ENCODE measurements around the gene MRPS18B.
A peak's percentile ranks its signal among the peaks of the same experiment; 100 is the strongest.

The MRPS18B gene

DNA sequence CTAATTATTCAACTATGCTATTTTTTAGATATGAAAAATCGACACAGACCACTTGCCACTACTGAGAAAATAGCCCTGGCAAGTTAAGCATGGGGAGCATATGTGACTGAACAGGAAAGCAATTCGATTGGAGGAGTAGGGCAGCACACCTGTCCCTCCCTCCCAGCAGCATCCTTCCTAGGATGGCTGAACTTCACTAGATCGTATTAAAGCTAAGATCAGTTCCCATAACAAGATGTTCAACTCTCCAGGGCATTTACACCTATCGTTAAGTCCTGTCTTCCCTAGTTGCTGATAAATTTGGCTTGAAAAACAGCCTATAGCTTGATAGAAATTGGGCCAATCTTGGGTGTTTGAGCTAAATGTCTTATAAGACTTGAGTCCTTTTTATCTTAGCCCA, 7.6 kb upstream of the MRPS18B start:
- H3K36me3 ChIP-seq (ENCODE audit: control insufficient read depth, insufficient read depth, low read length) = peaks cover 79% of the 10 kb centered on the region
- H3K4me1 ChIP-seq (ENCODE audit: control insufficient read depth, insufficient read depth, low read length) = peaks cover 19% of the 10 kb centered on the region
- H3K4me3 ChIP-seq (ENCODE audit: low read depth, low read length) = no peak overlapping the region
- no peak overlapping the region for H3K27ac ChIP-seq (ENCODE audit: low read depth, low read length)
- no peaks in the 10 kb centered on the region for H3K9me3 ChIP-seq (ENCODE audit: control insufficient read depth, insufficient read depth, low read depth, low read length)
- no peak overlapping the region for H3K9ac ChIP-seq (ENCODE audit: low read length)
- no peaks in the 10 kb centered on the region for H3K27me3 ChIP-seq (ENCODE audit: control insufficient read depth, insufficient read depth, low read length)

DNA sequence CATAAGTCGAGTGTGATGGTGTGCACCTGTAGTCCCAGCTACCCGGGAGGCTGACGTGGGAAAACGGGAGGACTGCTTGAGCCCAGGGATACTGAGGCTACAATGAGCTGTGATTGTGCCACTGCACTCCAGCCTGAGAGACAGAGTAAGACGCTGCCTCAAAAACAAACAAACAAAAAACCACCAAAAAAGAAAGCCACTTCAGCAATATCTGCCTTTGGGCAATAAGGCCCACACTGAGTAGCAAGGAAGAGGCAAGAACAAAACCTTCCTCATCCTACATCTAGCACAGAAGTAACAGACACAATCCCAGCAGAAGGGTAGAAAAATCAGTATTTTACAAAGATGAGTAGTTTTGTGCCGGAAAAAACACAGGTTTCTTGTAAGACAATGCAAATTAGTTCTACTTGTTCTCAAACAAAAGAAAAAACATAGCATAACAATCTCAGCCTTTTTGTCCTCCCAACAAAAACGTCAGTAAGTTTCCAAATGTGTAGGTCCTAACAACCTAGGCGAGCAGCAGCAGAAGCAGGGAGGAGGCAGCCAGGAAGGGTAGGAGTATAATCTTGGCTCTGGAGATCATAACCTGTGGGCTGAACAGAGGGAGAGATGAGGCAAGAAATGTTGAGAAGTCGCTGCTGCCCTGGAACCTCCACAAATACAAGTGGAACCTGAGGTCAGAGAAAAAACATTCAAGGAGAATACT, 6.3 kb upstream of the MRPS18B start:
- H3K4me1 ChIP-seq (ENCODE audit: control insufficient read depth, insufficient read depth, low read length) = peaks cover 19% of the 10 kb centered on the region
- no peaks in the 10 kb centered on the region for H3K9me3 ChIP-seq (ENCODE audit: control insufficient read depth, insufficient read depth, low read depth, low read length)
- no peak overlapping the region for H3K4me3 ChIP-seq (ENCODE audit: low read depth, low read length)
- H3K36me3 ChIP-seq (ENCODE audit: control insufficient read depth, insufficient read depth, low read length) = peaks cover 73% of the 10 kb centered on the region
- no peak overlapping the region for H3K27ac ChIP-seq (ENCODE audit: low read depth, low read length)
- no peaks in the 10 kb centered on the region for H3K27me3 ChIP-seq (ENCODE audit: control insufficient read depth, insufficient read depth, low read length)
- H3K9ac ChIP-seq (ENCODE audit: low read length) = no peak overlapping the region

DNA sequence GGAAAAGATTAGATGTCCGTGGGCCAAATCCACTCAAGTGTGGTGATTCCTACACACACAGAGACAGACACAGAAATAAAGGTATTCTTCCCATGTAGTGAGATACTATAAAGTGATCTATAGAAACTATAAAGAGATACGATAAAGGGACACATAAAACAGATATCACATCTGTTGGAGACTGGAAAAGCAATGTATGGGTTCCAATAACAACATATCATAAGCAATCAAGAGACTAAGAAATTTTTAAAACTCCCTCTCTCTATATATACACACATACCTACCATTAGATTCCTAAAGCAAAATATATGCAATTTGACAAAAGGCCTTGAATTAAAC, 5.8 kb upstream of the MRPS18B start:
- Histone ChIP-seq H3K27ac (ENCODE audit: low read depth, low read length) (no peak overlapping the region), H3K36me3 (ENCODE audit: control insufficient read depth, insufficient read depth, low read length) (peaks cover 73% of the 10 kb centered on the region), H3K9ac (ENCODE audit: low read length) (no peak overlapping the region)

DNA sequence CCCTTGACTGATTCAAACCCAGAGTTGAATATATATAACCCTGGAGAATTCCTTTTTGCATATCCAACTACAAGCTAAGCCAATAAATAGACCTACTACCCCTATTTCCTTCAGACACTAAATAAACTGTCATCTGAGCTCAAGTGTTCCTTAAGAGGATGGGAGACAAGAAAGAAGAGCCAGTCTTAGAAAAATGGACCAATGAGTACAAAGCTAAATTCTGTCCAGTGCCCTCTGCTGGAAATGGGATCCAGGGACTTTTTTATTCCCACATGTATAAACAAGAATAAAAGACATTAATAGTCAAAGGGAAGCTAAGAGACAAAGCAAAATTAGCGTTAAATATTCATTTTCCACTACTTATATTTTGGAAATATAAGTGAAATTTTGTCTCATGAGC, 5.4 kb upstream of the MRPS18B start:
- Histone ChIP-seq H3K9me3 (ENCODE audit: control insufficient read depth, insufficient read depth, low read depth, low read length) (no peaks in the 10 kb centered on the region), H3K36me3 (ENCODE audit: control insufficient read depth, insufficient read depth, low read length) (peaks cover 71% of the 10 kb centered on the region), H3K9ac (ENCODE audit: low read length) (no peak overlapping the region), H3K4me1 (ENCODE audit: control insufficient read depth, insufficient read depth, low read length) (peaks cover 19% of the 10 kb centered on the region), H3K27ac (ENCODE audit: low read depth, low read length) (no peak overlapping the region), H3K27me3 (ENCODE audit: control insufficient read depth, insufficient read depth, low read length) (no peaks in the 10 kb centered on the region), H3K4me3 (ENCODE audit: low read depth, low read length) (no peak overlapping the region)

More for the DNA sequence above, 5.8 kb upstream of the MRPS18B start:
- Histone ChIP-seq H3K4me3 (ENCODE audit: low read depth, low read length) (no peak overlapping the region), H3K4me1 (ENCODE audit: control insufficient read depth, insufficient read depth, low read length) (peaks cover 19% of the 10 kb centered on the region), H3K9me3 (ENCODE audit: control insufficient read depth, insufficient read depth, low read depth, low read length) (no peaks in the 10 kb centered on the region), H3K27me3 (ENCODE audit: control insufficient read depth, insufficient read depth, low read length) (no peaks in the 10 kb centered on the region)

DNA sequence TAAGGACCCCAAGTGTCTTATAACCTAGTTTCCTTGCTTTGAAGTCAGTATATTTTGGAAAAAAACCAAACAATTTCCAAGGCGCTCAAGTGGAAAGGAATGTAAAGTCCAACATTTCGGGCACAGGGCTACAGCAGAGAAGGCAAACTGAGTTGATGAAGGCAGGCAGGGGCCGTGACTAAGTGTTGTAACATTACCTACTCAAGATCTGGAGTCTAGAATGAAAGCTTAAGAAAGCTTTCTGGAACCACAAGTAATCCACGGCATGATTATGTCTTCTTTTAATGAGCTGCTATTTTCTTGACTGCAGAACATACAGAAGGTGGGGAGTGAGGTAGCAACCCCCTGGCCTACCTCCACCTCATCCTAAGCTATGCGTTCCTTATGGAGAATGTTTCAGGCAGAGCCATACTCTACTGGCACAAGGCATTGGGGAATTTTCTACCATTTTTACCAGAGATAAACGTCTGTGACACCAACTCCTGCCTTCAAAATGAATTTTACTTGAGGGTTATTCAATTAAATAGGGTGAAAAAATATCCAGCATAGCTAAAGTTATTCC, 4.9 kb upstream of the MRPS18B start:
- H3K4me1 ChIP-seq (ENCODE audit: control insufficient read depth, insufficient read depth, low read length) = peaks cover 19% of the 10 kb centered on the region
- H3K4me3 ChIP-seq (ENCODE audit: low read depth, low read length) = no peak overlapping the region
- H3K27ac ChIP-seq (ENCODE audit: low read depth, low read length) = no peak overlapping the region
- no peak overlapping the region for H3K9ac ChIP-seq (ENCODE audit: low read length)
- H3K27me3 ChIP-seq (ENCODE audit: control insufficient read depth, insufficient read depth, low read length) = no peaks in the 10 kb centered on the region
- H3K36me3 ChIP-seq (ENCODE audit: control insufficient read depth, insufficient read depth, low read length) = peaks cover 65% of the 10 kb centered on the region
- no peaks in the 10 kb centered on the region for H3K9me3 ChIP-seq (ENCODE audit: control insufficient read depth, insufficient read depth, low read depth, low read length)

DNA sequence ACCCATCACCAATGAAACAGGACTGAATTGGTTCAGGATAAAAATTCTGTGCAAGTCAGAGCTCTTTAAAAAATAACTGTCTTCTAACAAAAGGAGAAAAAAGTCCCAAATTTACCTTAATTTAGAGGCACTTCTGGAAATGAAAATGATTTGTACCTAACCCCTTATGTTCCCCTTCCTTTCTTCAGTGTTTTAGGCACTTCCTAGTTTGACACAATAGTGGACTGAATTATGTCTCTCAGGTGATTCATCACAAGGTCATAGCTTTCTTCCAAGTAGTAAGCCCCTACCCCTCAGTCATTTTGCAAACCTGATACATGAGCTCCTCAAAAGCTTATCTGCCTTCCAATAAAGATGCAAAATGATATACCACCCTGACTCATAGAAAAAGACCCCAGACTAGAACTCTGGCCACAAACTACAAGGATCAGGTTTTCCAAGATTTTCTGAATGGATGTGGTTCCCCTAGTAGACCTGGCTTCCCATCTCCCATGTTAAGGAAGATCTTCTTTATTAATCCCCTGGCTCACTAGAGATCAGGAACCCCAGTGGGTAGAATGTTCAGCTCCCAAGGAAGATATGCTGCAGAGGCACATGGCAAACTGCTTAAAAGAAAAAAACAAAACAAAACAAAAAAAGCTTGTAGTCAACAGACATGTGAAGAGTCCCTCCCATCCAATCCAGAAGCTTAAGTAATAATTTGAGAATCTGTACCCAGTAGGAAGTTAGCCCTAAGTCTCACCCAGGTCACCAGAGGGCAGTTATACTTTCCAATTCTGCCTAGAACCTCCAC, 4.2 kb upstream of the MRPS18B start:
- peaks cover 59% of the 10 kb centered on the region for H3K36me3 ChIP-seq (ENCODE audit: control insufficient read depth, insufficient read depth, low read length)
- peaks cover 21% of the 10 kb centered on the region for H3K4me1 ChIP-seq (ENCODE audit: control insufficient read depth, insufficient read depth, low read length)
- H3K27me3 ChIP-seq (ENCODE audit: control insufficient read depth, insufficient read depth, low read length) = no peaks in the 10 kb centered on the region
- no peak overlapping the region for H3K4me3 ChIP-seq (ENCODE audit: low read depth, low read length)
- no peak overlapping the region for H3K27ac ChIP-seq (ENCODE audit: low read depth, low read length)
- no peaks in the 10 kb centered on the region for H3K9me3 ChIP-seq (ENCODE audit: control insufficient read depth, insufficient read depth, low read depth, low read length)
- H3K9ac ChIP-seq (ENCODE audit: low read length) = no peak overlapping the region

DNA sequence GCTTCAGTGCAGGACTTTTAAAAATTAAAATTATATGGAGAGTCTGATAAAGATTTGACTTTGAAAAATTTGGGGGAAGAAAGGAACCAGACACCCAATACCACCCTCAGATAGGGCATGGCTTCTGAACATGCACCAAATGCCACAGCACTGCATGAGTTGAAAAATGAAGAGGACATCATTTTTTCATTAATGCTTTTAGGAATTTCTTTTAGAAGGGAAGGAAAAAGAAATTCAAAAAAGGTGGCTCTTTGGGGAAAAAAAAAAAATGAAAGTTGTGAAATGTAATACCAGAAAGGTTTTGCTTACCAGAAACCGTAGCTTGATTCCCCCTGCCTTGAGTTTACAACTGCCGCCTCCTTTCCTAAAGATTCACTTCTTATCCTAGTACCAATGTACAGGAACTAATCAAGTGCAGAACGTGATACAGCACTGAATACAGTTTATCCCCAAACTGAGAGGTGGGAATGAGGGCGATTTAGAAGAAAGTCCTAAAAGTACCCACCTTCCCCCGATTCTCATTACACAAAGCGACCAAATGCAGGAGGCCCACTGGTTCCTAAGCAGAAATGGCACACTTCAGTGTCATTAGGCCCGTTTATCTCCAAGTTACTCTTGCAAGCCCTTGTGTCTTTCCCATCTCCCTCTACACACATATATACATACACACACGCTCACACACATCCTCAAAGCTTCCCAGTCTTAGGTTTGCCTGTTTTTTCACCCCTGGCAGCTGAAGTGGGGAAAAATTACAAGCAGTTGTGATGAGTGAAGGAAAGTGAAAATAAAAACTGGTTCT, 3.4 kb upstream of the MRPS18B start:
- H3K9me3 ChIP-seq (ENCODE audit: control insufficient read depth, insufficient read depth, low read depth, low read length) = no peaks in the 10 kb centered on the region
- H3K4me3 ChIP-seq (ENCODE audit: low read depth, low read length) = peak overlapping the region; percentile 82
- H3K36me3 ChIP-seq (ENCODE audit: control insufficient read depth, insufficient read depth, low read length) = peaks cover 52% of the 10 kb centered on the region
- peaks cover 23% of the 10 kb centered on the region for H3K4me1 ChIP-seq (ENCODE audit: control insufficient read depth, insufficient read depth, low read length)
- H3K27ac ChIP-seq (ENCODE audit: low read depth, low read length) = peak overlapping the region; percentile 23; the same call in 1 of the 2 replicates
- peak overlapping the region; percentile 44 for H3K9ac ChIP-seq (ENCODE audit: low read length)
- no peaks in the 10 kb centered on the region for H3K27me3 ChIP-seq (ENCODE audit: control insufficient read depth, insufficient read depth, low read length)

DNA sequence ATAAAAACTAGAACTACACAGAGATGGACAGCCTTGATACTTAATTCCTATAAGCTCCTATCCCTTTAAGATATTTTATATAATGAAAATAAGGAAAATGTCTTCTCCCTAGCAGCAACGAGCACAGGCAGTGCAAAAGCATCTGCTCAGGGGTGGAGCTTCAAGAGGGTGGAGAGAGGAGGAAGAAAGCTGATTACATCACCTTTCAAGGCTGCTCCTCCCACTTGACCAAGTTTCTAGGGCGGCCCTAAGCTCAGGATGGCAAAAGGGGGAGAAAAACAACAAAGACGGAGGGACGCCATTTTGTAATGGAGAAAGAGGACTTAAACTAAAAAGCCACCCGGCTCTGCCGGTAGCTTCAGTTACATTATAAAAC, 2.8 kb upstream of the MRPS18B start:
- Histone ChIP-seq H3K27ac (ENCODE audit: low read depth, low read length) (peak overlapping the region; percentile 96), H3K9me3 (ENCODE audit: control insufficient read depth, insufficient read depth, low read depth, low read length) (no peaks in the 10 kb centered on the region), H3K36me3 (ENCODE audit: control insufficient read depth, insufficient read depth, low read length) (peaks cover 52% of the 10 kb centered on the region), H3K27me3 (ENCODE audit: control insufficient read depth, insufficient read depth, low read length) (no peaks in the 10 kb centered on the region), H3K9ac (ENCODE audit: low read length) (peak overlapping the region; percentile 98), H3K4me3 (ENCODE audit: low read depth, low read length) (peak overlapping the region; percentile 82), H3K4me1 (ENCODE audit: control insufficient read depth, insufficient read depth, low read length) (peaks cover 23% of the 10 kb centered on the region)

DNA sequence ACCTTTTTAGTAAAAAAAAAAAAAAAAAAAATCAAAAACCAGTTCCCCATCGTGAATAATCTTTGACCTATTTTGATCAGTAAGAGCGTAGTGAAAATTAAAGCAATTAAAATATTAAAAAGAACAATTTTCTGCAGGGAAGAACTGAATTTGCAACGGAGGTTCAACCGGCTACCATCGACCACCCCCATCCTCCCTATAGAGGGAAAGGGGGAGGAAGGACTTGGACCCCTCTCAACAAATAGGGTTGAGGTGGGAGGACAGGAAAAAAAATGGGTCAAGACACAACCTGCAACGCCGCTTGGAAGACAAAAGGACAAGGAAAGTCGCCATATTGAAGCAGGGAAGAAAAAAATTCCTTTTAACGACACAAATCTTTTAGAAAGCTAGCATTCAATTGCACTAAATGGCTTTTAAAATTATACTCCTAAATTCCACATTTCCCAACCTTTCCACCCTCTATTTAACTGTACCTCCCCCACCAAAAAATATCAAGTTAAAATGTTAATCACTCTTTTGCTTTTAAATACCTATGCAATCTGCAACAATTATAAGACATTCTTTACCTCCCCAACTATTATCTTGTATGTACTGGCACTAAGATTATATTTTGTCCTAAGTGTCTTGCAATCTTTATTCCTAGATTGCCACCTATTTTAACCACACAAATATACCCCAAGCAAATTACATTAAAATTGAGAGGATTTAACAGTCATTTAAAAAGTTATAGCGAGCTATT, 2.3 kb upstream of the MRPS18B start:
- H3K27me3 ChIP-seq (ENCODE audit: control insufficient read depth, insufficient read depth, low read length) = no peaks in the 10 kb centered on the region
- no peaks in the 10 kb centered on the region for H3K9me3 ChIP-seq (ENCODE audit: control insufficient read depth, insufficient read depth, low read depth, low read length)
- peak overlapping the region; percentile 96 for H3K27ac ChIP-seq (ENCODE audit: low read depth, low read length)
- H3K4me3 ChIP-seq (ENCODE audit: low read depth, low read length) = peak overlapping the region; percentile 82
- peak overlapping the region; percentile 98 for H3K9ac ChIP-seq (ENCODE audit: low read length)
- peaks cover 46% of the 10 kb centered on the region for H3K36me3 ChIP-seq (ENCODE audit: control insufficient read depth, insufficient read depth, low read length)
- H3K4me1 ChIP-seq (ENCODE audit: control insufficient read depth, insufficient read depth, low read length) = peaks cover 23% of the 10 kb centered on the region

DNA sequence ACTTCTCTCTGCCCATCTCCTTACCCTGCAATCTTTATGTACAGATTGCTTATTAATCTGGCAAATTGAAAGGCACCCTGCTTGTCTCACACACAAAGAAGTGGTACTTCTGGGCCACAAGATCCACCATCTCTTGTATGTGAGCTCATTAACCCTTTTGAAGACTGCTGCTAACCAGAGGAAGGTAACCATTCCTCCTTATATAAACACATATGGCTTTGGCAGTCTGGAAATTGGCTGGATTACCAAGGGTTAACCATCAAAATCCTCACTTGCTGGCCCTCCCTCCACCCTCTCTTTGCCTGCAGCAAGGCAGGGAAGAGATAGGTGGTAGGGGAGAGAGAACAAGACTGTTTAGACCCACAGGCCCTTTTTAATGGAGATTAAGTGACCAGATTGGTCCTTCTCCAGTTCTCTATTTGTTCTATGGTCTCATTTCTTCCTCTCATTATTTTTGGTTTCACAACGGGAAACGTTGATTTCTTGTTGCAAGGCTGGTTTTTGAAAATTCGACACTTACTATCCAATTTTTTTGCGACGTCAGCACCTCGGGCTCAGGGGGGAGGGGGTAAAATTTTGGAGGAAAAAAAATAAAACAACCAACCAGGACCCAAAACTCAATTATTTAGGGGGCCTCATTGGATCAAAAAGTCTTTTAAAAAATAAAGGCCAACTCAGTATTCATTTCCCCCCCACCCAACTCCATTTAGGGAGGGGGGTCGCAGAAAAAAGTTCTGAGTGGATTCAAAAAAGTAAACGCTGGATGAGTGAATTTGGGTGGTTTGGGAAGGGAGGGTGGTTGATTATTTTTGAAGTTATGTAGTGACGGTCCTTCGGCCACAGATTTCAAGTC, 1.5 kb upstream of the MRPS18B start:
- no peaks in the 10 kb centered on the region for H3K9me3 ChIP-seq (ENCODE audit: control insufficient read depth, insufficient read depth, low read depth, low read length)
- H3K4me3 ChIP-seq (ENCODE audit: low read depth, low read length) = peak overlapping the region; percentile 82
- peaks cover 42% of the 10 kb centered on the region for H3K36me3 ChIP-seq (ENCODE audit: control insufficient read depth, insufficient read depth, low read length)
- peaks cover 23% of the 10 kb centered on the region for H3K4me1 ChIP-seq (ENCODE audit: control insufficient read depth, insufficient read depth, low read length)
- peak overlapping the region; percentile 96 for H3K27ac ChIP-seq (ENCODE audit: low read depth, low read length)
- no peaks in the 10 kb centered on the region for H3K27me3 ChIP-seq (ENCODE audit: control insufficient read depth, insufficient read depth, low read length)
- H3K9ac ChIP-seq (ENCODE audit: low read length) = peak overlapping the region; percentile 98

All from HUES6 (cell line).